Thymus (tissue), 11 donors: ENCODE data around the gene GRAMD2A. TPM values are rescaled to one million over a fixed set of nuclear protein-coding genes. Genes with fewer than 3 reads are reported as not detected.
A peak's percentile ranks its signal among the peaks of the same experiment; 100 is the strongest.

Source experiments
- DNase-seq, 9 donors: peaks; one replicate each; pipeline ENCODE4 v3.0.0-alpha.2; 2013; ENCODE audit warnings: low spot score in 9 of 9, low read depth in 6 of 9, missing footprints in 1 of 9
- H3K27ac ChIP-seq, 2 donors: one replicate each; pipeline ENCODE4 v1.5.1; 2013; ENCODE audit warnings: control low read depth in 1 of 2, low read depth in 1 of 2, low read length in 1 of 2, mild to moderate bottlenecking in 1 of 2, moderate library complexity in 1 of 2
- H3K27me3 ChIP-seq, 2 donors: one replicate each; pipeline ENCODE4 v1.5.1; 2013; ENCODE audit warnings: low read length in 1 of 2; ENCODE audit not compliant: control insufficient read depth in 2 of 2, insufficient read depth in 1 of 2
- H3K36me3 ChIP-seq, 2 donors: one replicate each; pipeline ENCODE4 v1.5.1; 2013; ENCODE audit warnings: low read length in 1 of 2, mild to moderate bottlenecking in 1 of 2, moderate library complexity in 1 of 2; ENCODE audit not compliant: control insufficient read depth in 2 of 2, insufficient read depth in 2 of 2
- H3K4me1 ChIP-seq, 2 donors: one replicate each; pipeline ENCODE4 v1.5.1; 2013; ENCODE audit warnings: low read length in 2 of 2; ENCODE audit not compliant: control insufficient read depth in 2 of 2, insufficient read depth in 2 of 2
- H3K4me3 ChIP-seq, 2 donors: one replicate each; pipeline ENCODE4 v1.5.1; 2013; ENCODE audit warnings: low read length in 2 of 2, control low read depth in 1 of 2, mild to moderate bottlenecking in 1 of 2
- H3K9me3 ChIP-seq, 2 donors: one replicate each; pipeline ENCODE4 v1.5.1; 2013; ENCODE audit warnings: low read length in 1 of 2, mild to moderate bottlenecking in 1 of 2; ENCODE audit not compliant: control insufficient read depth in 2 of 2, insufficient read depth in 1 of 2
- WGBS: extraction: QIAGEN DNeasy Blood & Tissue Kit; methylation state at CpG from one replicate; pipeline ENCODE4 v1.1.7; 2013; 5-methylcytosine and 5-hydroxymethylcytosine counted together
- polyA plus RNA-seq: library from polyadenylated mRNA; stranded (reverse); fragments of 200-250 nt; gene quantifications from one replicate; pipeline ENCODE4 v1.2.3, GENCODE V29; 2013
- total RNA-seq: library from RNA; stranded (reverse); fragments of 120-200 nt; gene quantifications from one replicate; pipeline ENCODE4 v1.2.4, GENCODE V29; 2013
- donor health status: healthy.

Gene GRAMD2A
- total and polyA plus RNA-seq, 2 donors, result 0.47 to 0.52 TPM

DNA sequence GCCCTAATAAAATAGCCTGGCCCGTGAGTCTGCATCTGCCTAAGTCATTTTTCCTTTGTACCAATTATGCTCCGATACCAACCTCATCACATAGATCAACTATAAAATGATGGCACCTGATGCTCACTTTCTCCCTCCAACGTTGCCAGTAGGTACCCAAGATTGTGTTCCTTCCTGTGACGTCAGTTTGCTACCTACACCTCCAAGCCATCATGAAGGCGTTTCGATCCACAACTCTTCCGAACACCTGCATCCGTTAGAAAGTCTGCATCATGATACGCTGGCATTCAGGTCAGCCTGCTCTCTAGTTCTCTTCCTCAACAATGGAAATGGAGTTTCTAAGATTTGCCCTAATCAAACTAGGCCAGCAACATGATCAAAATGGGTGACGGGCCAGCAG, 25.7 kb upstream of the GRAMD2A start:
- Histone ChIP-seq H3K27me3 (no peaks in the 10 kb centered on the region), H3K4me1 (peaks cover 8 to 29% of the 10 kb centered on the region in 2 donors), H3K9me3 (no peaks in the 10 kb centered on the region), H3K27ac (peak overlapping the region in 1 of 2 donors; percentile 7), H3K4me3 (no peak overlapping the region), H3K36me3 (peaks cover 16 to 32% of the 10 kb centered on the region in 2 donors)
- no peak for DNase-seq
- 97% methylated on average over 10 of the region's 10 CpGs for WGBS

DNA sequence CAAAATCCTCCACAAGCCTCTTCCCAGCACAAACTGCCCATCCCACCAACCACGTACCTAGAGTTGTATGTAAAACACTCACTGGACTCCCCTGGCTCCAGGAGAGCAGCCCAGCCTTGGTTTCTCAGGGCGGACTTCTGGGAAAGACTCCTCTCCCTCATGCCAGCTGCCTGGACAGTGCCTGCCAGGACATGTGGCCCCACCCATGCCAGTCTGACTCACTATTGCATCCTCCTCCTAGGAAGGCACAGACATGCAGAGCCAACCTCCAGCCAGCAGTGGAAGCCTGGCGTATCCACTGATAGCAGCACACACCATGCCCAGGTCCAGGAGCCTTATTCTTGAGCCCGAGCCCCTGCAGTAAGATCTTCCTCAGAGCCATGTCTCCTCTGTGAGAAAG, 24.8 kb upstream of the GRAMD2A start:
- no peak for DNase-seq
- WGBS, result 97% methylated on average over 4 of the region's 4 CpGs
- Histone ChIP-seq H3K4me3 (no peak overlapping the region), H3K27me3 (no peaks in the 10 kb centered on the region), H3K9me3 (no peaks in the 10 kb centered on the region), H3K4me1 (peaks cover 8 to 20% of the 10 kb centered on the region in 2 donors), H3K36me3 (peaks cover 22 to 38% of the 10 kb centered on the region in 2 donors), H3K27ac (no peak overlapping the region)

DNA sequence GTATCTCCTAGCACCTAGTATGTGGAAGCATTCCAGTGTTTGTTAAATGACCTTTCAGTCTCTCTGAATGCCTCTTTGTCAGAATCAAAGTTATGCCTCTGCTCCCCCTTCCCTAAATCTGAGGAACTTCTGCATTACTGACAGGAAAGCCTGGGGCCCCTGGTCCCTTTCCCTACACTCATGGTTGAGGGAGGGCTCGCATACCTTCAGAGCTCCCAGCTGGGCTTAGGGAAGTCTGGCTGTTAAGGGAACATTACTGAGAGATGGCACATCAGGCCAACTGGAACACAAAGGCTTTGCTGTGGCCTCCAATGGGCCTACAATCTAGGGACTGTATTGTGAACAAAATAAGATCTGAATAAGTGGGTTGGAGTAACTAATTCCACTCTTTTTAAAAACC, 23.1 kb upstream of the GRAMD2A start:
- peaks cover 0 to 7% of the 10 kb centered on the region in 2 donors for H3K4me1 ChIP-seq
- DNase-seq, result no peak
- H3K4me3 ChIP-seq, result no peak overlapping the region
- H3K36me3 ChIP-seq, result peaks cover 36 to 55% of the 10 kb centered on the region in 2 donors
- H3K9me3 ChIP-seq, result no peaks in the 10 kb centered on the region
- H3K27me3 ChIP-seq, result no peaks in the 10 kb centered on the region
- no peak overlapping the region for H3K27ac ChIP-seq
- 98% methylated on average over 1 of the region's 1 CpG for WGBS

DNA sequence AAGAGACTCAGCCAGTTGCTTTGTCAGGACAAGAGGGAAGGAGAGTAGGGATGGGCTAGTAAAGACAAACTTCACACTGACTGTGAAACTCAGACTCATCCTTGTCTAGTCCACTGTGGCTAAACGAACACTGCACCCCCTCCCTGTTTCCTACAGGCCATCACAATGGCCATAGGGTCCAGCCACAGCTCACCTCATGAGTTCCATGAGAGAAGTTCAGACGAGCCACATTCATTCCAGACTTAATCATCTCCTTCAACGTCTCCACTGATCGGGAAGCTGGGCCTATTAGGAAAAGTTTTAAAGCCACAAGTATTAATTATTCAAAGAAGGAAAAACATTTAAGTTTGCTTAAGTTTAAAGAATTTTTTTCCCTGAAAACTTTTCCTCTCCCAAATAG, 19.6 kb upstream of the GRAMD2A start:
- H3K27me3 ChIP-seq, result no peaks in the 10 kb centered on the region
- H3K36me3 ChIP-seq, result peaks cover 43 to 60% of the 10 kb centered on the region in 2 donors
- peaks cover 0 to 2% of the 10 kb centered on the region in 2 donors for H3K4me1 ChIP-seq
- no peaks in the 10 kb centered on the region for H3K9me3 ChIP-seq
- WGBS, result 96% methylated on average over 4 of the region's 4 CpGs
- no peak for DNase-seq
- no peak overlapping the region for H3K4me3 ChIP-seq
- H3K27ac ChIP-seq, result no peak overlapping the region

DNA sequence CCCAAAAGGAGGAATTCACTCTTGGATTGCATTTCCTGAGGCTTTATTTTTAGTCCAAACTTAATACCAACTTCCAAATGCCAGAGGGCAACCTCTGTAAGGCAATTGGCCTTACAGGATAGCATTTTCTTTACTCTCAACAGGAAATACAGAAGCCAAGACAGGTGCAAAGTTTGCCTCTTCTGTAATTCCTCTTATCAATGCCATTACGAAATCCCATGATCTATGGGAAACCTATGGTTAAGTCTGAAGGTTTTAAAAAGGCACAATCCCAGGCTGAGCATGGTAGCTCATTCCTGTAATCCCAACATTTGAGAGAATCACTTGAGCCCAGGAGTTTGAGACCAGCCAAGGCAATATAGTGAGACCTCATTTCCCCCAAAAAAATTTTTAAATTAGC, 18.5 kb upstream of the GRAMD2A start:
- H3K36me3 ChIP-seq, result peaks cover 53 to 62% of the 10 kb centered on the region in 2 donors
- H3K4me1 ChIP-seq, result no peaks in the 10 kb centered on the region
- H3K27me3 ChIP-seq, result no peaks in the 10 kb centered on the region
- no peaks in the 10 kb centered on the region for H3K9me3 ChIP-seq
- H3K4me3 ChIP-seq, result no peak overlapping the region
- DNase-seq, result no peak
- 97% methylated on average over 1 of the region's 1 CpG for WGBS
- H3K27ac ChIP-seq, result no peak overlapping the region

DNA sequence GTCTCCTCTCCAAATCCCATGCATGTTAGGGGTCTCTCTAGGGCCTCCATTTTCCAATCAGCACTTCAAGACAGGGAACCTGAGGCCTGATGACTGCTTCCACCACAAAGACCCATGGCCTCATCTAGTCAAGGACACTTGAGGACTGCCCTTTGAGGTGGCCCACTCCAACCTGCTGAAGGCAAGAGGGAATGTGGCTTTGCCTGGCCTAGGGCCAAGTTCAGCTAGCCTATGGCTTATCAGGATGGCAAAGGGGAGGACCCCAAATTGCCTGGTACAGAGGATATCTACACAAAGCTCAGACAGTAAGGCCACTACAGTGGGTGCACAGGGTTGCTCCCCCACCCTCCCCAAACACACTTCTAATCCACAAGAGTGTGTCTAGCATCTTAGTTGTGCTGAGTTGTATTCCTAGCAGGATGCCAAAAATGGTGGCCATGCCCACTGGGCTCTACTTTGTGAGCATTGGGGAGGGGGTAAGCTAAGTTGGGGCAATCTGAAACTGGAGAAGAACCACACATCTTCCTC, 10.0 kb upstream of the GRAMD2A start:
- H3K36me3 ChIP-seq, result peaks cover 85 to 86% of the 10 kb centered on the region in 2 donors
- DNase-seq, result no peak
- peaks cover 0 to 4% of the 10 kb centered on the region in 2 donors for H3K4me1 ChIP-seq
- H3K9me3 ChIP-seq, result no peaks in the 10 kb centered on the region
- no peak overlapping the region for H3K4me3 ChIP-seq
- no peaks in the 10 kb centered on the region for H3K27me3 ChIP-seq
- no peak overlapping the region for H3K27ac ChIP-seq

DNA sequence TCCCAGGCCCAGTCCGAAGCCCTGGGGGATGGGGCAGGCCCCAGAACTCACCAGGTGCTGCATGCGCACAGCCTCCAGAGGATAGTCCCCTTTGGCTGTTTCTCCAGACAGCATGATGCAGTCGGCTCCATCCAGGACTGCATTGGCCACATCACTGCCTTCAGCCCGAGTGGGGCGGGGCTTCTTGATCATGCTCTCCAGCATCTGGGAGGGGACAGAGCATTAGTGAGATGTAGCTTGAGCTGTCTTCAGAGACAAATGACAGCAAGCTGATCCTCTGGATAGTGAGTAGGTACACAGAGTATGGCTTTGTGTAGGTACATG, 9.1 kb upstream of the GRAMD2A start:
- WGBS, result 95% methylated on average over 5 of the region's 5 CpGs
- H3K27ac ChIP-seq, result no peak overlapping the region

DNA sequence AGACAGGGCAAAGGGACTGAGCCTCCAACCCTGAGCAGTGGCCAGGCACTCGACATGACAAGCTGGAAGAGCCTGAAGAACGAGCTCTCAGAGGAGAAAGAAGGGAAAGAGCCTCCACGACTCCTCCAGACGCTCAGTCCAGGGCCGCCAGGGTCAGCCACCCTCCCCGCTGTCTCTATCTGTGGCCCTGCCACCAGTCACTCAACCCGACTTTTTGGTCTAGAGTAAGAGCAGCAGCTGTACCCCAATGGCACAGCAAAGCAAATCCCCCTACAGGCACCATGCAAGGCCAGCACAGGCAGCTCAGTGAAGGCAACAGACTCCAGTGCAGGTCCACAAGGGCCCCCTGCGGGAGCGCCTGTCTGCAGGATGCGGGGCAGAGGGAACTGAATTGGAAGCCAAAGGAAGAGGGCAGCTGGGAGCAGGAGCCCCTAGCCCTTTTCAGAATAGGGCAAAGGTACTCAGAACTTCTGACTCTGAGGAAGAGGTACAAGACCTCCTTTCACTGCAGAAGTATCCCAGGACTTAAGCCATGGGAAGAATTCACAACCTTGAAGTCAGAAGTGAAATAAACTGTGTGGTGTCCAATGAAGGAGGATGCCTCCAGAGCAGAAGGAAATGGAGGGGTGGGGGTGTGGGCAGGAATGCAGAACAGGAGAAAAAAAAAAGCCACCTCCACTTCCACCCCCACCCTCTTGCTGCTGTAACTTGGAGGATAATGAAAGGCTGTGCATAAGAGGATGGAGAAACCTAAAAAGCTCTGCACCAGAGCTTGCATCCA, 8.5 kb upstream of the GRAMD2A start:
- H3K36me3 ChIP-seq, result peaks cover 87 to 94% of the 10 kb centered on the region in 2 donors
- no peak for DNase-seq
- H3K4me3 ChIP-seq, result no peak overlapping the region
- no peaks in the 10 kb centered on the region for H3K27me3 ChIP-seq
- H3K27ac ChIP-seq, result no peak overlapping the region
- WGBS, result 98% methylated on average over 10 of the region's 10 CpGs
- no peaks in the 10 kb centered on the region for H3K9me3 ChIP-seq
- peaks cover 8 to 12% of the 10 kb centered on the region in 2 donors for H3K4me1 ChIP-seq

More for the DNA sequence above, 9.1 kb upstream of the GRAMD2A start:
- no peak for DNase-seq
- H3K4me1 ChIP-seq, result peaks cover 2 to 6% of the 10 kb centered on the region in 2 donors
- no peaks in the 10 kb centered on the region for H3K9me3 ChIP-seq
- peaks cover 87 to 88% of the 10 kb centered on the region in 2 donors for H3K36me3 ChIP-seq
- H3K4me3 ChIP-seq, result no peak overlapping the region
- no peaks in the 10 kb centered on the region for H3K27me3 ChIP-seq

DNA sequence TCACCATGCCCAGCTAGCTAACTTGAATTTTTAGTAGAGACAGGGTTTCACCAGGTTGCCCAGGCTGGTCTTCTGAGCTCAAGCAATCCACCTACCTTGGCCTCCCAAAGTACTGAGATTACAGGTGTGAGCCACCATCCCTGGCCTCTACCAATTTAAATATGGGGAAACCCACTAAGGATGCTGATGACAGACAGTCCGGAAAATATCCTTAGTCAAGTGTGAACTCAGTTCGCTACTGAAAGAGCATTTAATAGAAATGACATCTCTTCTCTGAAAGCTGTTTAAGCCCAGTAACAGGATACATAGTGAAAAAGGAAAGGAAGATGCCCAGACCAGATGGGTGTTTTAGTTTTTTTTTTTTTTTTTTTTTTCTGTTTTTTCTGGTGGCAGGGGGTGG, 7.7 kb upstream of the GRAMD2A start:
- DNase-seq, result no peak
- H3K4me3 ChIP-seq, result no peak overlapping the region
- H3K27me3 ChIP-seq, result no peaks in the 10 kb centered on the region
- WGBS, result 96% methylated on average over 2 of the region's 2 CpGs
- peaks cover 89 to 95% of the 10 kb centered on the region in 2 donors for H3K36me3 ChIP-seq
- H3K9me3 ChIP-seq, result no peaks in the 10 kb centered on the region
- no peak overlapping the region for H3K27ac ChIP-seq
- peaks cover 9 to 20% of the 10 kb centered on the region in 2 donors for H3K4me1 ChIP-seq
